Measurements from ENCODE around the gene SPSB1.

The SPSB1 gene

GRCh38 chr1:9275161-9275560, 17.5 kb upstream of the SPSB1 start:
- no peak overlapping the region for H3K27ac ChIP-seq (ENCODE audit: extremely low read depth, low read depth, low read length)
- ChIA-PET CTCF (interaction anchor here (0.9 to 1.5 kb wide), 2 partner anchors 13 to 215 kb away, joined by 3 to 6 read pairs; no protein-coding TSS in a partner anchor), POLR2A (no interaction called here)
- TF ChIP-seq ZNF639 (tag by site-specific recombination; IDR thresholded peaks at IDR 0.05) (no peak), ZNF692 (tag by site-specific recombination; IDR thresholded peaks at IDR 0.05) (no peak), GLIS2 (tag by site-specific recombination; IDR thresholded peaks at IDR 0.05) (no peak), ZNF324 (tag by site-specific recombination; IDR thresholded peaks at IDR 0.05) (no peak), ZNF843 (tag by site-specific recombination; IDR thresholded peaks at IDR 0.05) (no peak), ZNF785 (tag by site-specific recombination; IDR thresholded peaks at IDR 0.05) (no peak), ZNF114 (tag by site-specific recombination; IDR thresholded peaks at IDR 0.05) (no peak), ZNF146 (tag by site-specific recombination; IDR thresholded peaks at IDR 0.05) (no peak), KLF16 (tag by site-specific recombination; IDR thresholded peaks at IDR 0.05) (no peak)
- no peaks in the 10 kb centered on the region for H3K36me3 ChIP-seq (ENCODE audit: control insufficient read depth in 2 of 2, insufficient read depth in 1 of 2, low read length in 2 of 2)
- H3K9me3 ChIP-seq (ENCODE audit: control insufficient read depth, insufficient read depth, low read depth, low read length), result no peaks in the 10 kb centered on the region
- peaks cover 9% of the 10 kb centered on the region for H3K4me1 ChIP-seq (ENCODE audit: control insufficient read depth, insufficient read depth, low read length)
- no peak overlapping the region for H3K4me3 ChIP-seq (ENCODE audit: low read depth, low read length)

GRCh38 chr1:9275567-9276034, 17.1 kb upstream of the SPSB1 start:
- Histone ChIP-seq H3K9me3 (ENCODE audit: control insufficient read depth, insufficient read depth, low read depth, low read length) (no peaks in the 10 kb centered on the region), H3K4me3 (ENCODE audit: low read depth, low read length) (no peak overlapping the region), H3K27ac (ENCODE audit: extremely low read depth, low read depth, low read length) (no peak overlapping the region), H3K36me3 (ENCODE audit: control insufficient read depth in 2 of 2, insufficient read depth in 1 of 2, low read length in 2 of 2) (no peaks in the 10 kb centered on the region), H3K4me1 (ENCODE audit: control insufficient read depth, insufficient read depth, low read length) (peaks cover 6% of the 10 kb centered on the region; the same call in 1 of the 2 replicates)
- POLR2A ChIA-PET, result no interaction called here
- CTCF ChIA-PET, result interaction anchor here (0.9 to 1.5 kb wide), 2 partner anchors 12 to 215 kb away, joined by 3 to 6 read pairs; no protein-coding TSS in a partner anchor
- TF ChIP-seq ZNF426 (tag by site-specific recombination; IDR thresholded peaks at IDR 0.05), result no peak
- peak; percentile 16; the same call in 1 of the 2 replicates for TF ChIP-seq KLF9 (tag by site-specific recombination; IDR thresholded peaks at IDR 0.05; ENCODE audit: low read depth)
- TF ChIP-seq PRDM2 (tag by site-specific recombination; IDR thresholded peaks at IDR 0.05; ENCODE audit: borderline replicate concordance), result no peak
- no peak for TF ChIP-seq ZBTB1 (tag by site-specific recombination; IDR thresholded peaks at IDR 0.05)
- TF ChIP-seq KLF1 (tag by site-specific recombination; IDR thresholded peaks at IDR 0.05), result peak; percentile 28; the same call in 1 of the 2 replicates
- no peak for TF ChIP-seq ZNF513 (tag by site-specific recombination; IDR thresholded peaks at IDR 0.05)
- peak; percentile 87 for TF ChIP-seq GLIS1 (tag by site-specific recombination; IDR thresholded peaks at IDR 0.05)
- TF ChIP-seq ZBTB20 (tag by site-specific recombination; IDR thresholded peaks at IDR 0.05), result no peak
- TF ChIP-seq ZNF629 (tag by site-specific recombination; IDR thresholded peaks at IDR 0.05), result peak; percentile 74
- TF ChIP-seq ZNF654 (tag by site-specific recombination; IDR thresholded peaks at IDR 0.05; ENCODE audit: low read depth), result no peak
- TF ChIP-seq ZNF660 (tag by site-specific recombination; IDR thresholded peaks at IDR 0.05), result peak; percentile 81
- peak; percentile 53; the same call in 1 of the 2 replicates for TF ChIP-seq ZNF394 (tag by site-specific recombination; IDR thresholded peaks at IDR 0.05; ENCODE audit: borderline replicate concordance)
- peak; percentile 75 for TF ChIP-seq PATZ1 (tag by site-specific recombination; IDR thresholded peaks at IDR 0.05)
- peak; percentile 97 for TF ChIP-seq ZFHX2 (tag by site-specific recombination; conservative IDR thresholded peaks at IDR 0.05)
- peak; percentile 89 for TF ChIP-seq GLIS2 (tag by site-specific recombination; IDR thresholded peaks at IDR 0.05)
